ENCODE measurements around the gene CDH13. TPM values are rescaled to one million over a fixed set of nuclear protein-coding genes. Genes with fewer than 3 reads are reported as not detected.

CDH13 gene
- total and polyA plus RNA-seq, 2 experiments from 2014 or later = 1.6 to 4.4 TPM

GRCh38 chr16:83270061-83270460 lies 643.3 kb downstream of the CDH13 start:
- H3K27me3 Mint-ChIP-seq (ENCODE audit: insufficient read depth, low read depth, poor library complexity) = peaks cover 3% of the 10 kb centered on the region
- no peak for ATAC-seq
- no peaks in the 10 kb centered on the region for H3K36me3 ChIP-seq (ENCODE audit: insufficient read depth)
- TF ChIP-seq ETS1 (IDR thresholded peaks at IDR 0.05) (no peak), CTCF (conservative IDR thresholded peaks at IDR 0.05; ENCODE audit: low read depth in 2 of 2) (no peak), NANOG (IDR thresholded peaks at IDR 0.05; ENCODE audit: borderline replicate concordance) (no peak), CREB1 (CRISPR knock-in tag; IDR thresholded peaks at IDR 0.05; ENCODE audit: low read depth) (no peak), ZNF462 (CRISPR knock-in tag; IDR thresholded peaks at IDR 0.05) (no peak), JUNB (IDR thresholded peaks at IDR 0.05; ENCODE audit: unreplicated experiment) (no peak), STAT1 (IDR thresholded peaks at IDR 0.05; ENCODE audit: unreplicated experiment) (no peak), ZNF331 (CRISPR knock-in tag; IDR thresholded peaks at IDR 0.05; ENCODE audit: low read depth) (no peak), REST (IDR thresholded peaks at IDR 0.05; ENCODE audit: unreplicated experiment) (no peak), EZH2phosphoT487 (IDR thresholded peaks at IDR 0.05; ENCODE audit: unreplicated experiment) (no peak), POLR2AphosphoS5 (IDR thresholded peaks at IDR 0.05; ENCODE audit: low read depth) (no peak), ZNF114 (CRISPR knock-in tag; IDR thresholded peaks at IDR 0.05) (no peak), EZH2 (IDR thresholded peaks at IDR 0.05; ENCODE audit: low read depth, unreplicated experiment) (no peak)
- no peak overlapping the region for H3K27ac ChIP-seq (ENCODE audit: low read depth)
- H3F3A ChIP-seq (replicated peaks; ENCODE audit: low read depth) = no peaks in the 10 kb centered on the region
- H3K4me2 ChIP-seq = no peak overlapping the region
- H4K20me1 ChIP-seq (replicated peaks; ENCODE audit: insufficient read depth) = no peaks in the 10 kb centered on the region
- no peak overlapping the region for H3K4me3 ChIP-seq
- no peaks in the 10 kb centered on the region for H3K27me3 ChIP-seq (ENCODE audit: insufficient read depth)
- H2AFZ ChIP-seq = no peak overlapping the region
- no peaks in the 10 kb centered on the region for H3K4me1 Mint-ChIP-seq
- DNase-seq (ENCODE audit: low spot score) = no peak
- H3K36me3 Mint-ChIP-seq (ENCODE audit: low read depth) = no peaks in the 10 kb centered on the region
- no peaks in the 10 kb centered on the region for H3K9me2 ChIP-seq (ENCODE audit: insufficient read depth)
- H3K27ac Mint-ChIP-seq = no peak overlapping the region
- H3K4me1 ChIP-seq (ENCODE audit: insufficient read depth) = no peaks in the 10 kb centered on the region
- H3K9me3 Mint-ChIP-seq = no peaks in the 10 kb centered on the region
- H3K79me2 ChIP-seq (replicated peaks; ENCODE audit: insufficient read depth) = no peaks in the 10 kb centered on the region
- H3K4me3 Mint-ChIP-seq = no peak overlapping the region

All from GM23338 (cell line).